Caco-2 (cell line): Measurements from ENCODE around the gene SPEG. TPM values are rescaled to one million over a fixed set of nuclear protein-coding genes. Genes with fewer than 3 reads are reported as not detected.

ENCODE experiments used
- BruUV-seq: library from RNA; stranded (reverse); fragments of 400-500 nt; replicated peaks from 2 replicates; lab custom pipeline; 2021; lab: Mats Ljungman, UMichigan
- CTCF ChIA-PET: fragments of 300-600 bp; sonication (Branson Sonifier 250); formaldehyde crosslinking; loops from one replicate; lab custom pipeline; 2022; ENCODE audit warnings: antibody characterized with exemption; lab: Charles Lee
- POLR2A ChIA-PET: fragments of 300-600 bp; sonication (Branson Sonifier 250); formaldehyde crosslinking; loops from one replicate; lab custom pipeline; 2022; ENCODE audit warnings: antibody characterized with exemption; lab: Charles Lee
- DNase-seq, 2 experiments: peaks; one replicate each; pipeline versions ENCODE4 v3.0.0 to v3.0.0-alpha.2; 2020 to 2022
- H3K27me3 ChIP-seq: replicated peaks from 2 replicates; pipeline ENCODE4 v1.6.0; 2011; ENCODE audit warnings: low read length; ENCODE audit not compliant: control insufficient read depth, insufficient read depth
- H3K36me3 ChIP-seq: 2 replicates; pipeline ENCODE4 v1.5.1; 2011; ENCODE audit warnings: low read length; ENCODE audit not compliant: control insufficient read depth, insufficient read depth
- H3K4me1 ChIP-seq: fragments of 250-450 bp; sonication (Bioruptor Pico); 2 replicates; pipeline ENCODE4 v1.5.1; 2020; ENCODE audit warnings: mild to moderate bottlenecking
- H3K4me3 ChIP-seq: 2 replicates; pipeline ENCODE4 v1.5.1; 2011; ENCODE audit warnings: low read depth, mild to moderate bottlenecking, control low read depth, low read length
- H3K9me3 ChIP-seq: fragments of 250-450 bp; sonication (Bioruptor Pico); 2 replicates; pipeline ENCODE4 v1.5.1; 2020; ENCODE audit warnings: mild to moderate bottlenecking, moderate library complexity
- H3K27ac Mint-ChIP-seq: one replicate; pipeline ENCODE4 v1.8.0; 2022; ENCODE audit warnings: mixed read lengths; ENCODE audit not compliant: unreplicated experiment
- H3K27me3 Mint-ChIP-seq: one replicate; pipeline ENCODE4 v1.8.0; 2022; ENCODE audit warnings: mixed read lengths; ENCODE audit not compliant: insufficient read depth, unreplicated experiment
- H3K36me3 Mint-ChIP-seq: one replicate; pipeline ENCODE4 v1.8.0; 2022; ENCODE audit warnings: mild to moderate bottlenecking, mixed read lengths; ENCODE audit not compliant: insufficient read depth, unreplicated experiment
- H3K4me1 Mint-ChIP-seq: one replicate; pipeline ENCODE4 v1.8.0; 2022; ENCODE audit warnings: low read depth, mixed read lengths; ENCODE audit not compliant: unreplicated experiment
- H3K4me3 Mint-ChIP-seq: one replicate; pipeline ENCODE4 v1.8.0; 2022; ENCODE audit warnings: mild to moderate bottlenecking, moderate library complexity, mixed read lengths; ENCODE audit not compliant: unreplicated experiment
- H3K9me3 Mint-ChIP-seq: one replicate; pipeline ENCODE4 v1.8.0; 2022; ENCODE audit warnings: mixed read lengths; ENCODE audit not compliant: unreplicated experiment
- intact Hi-C: fragments of 100-400 bp; cut with micrococcal nuclease; formaldehyde crosslinking; loops from one replicate; pipeline ENCODE4 v1.10.0; 2022; ENCODE audit not compliant: unreplicated experiment
- total RNA-seq: library from RNA; stranded (reverse); gene quantifications from 2 replicates; pipeline ENCODE4 v1.2.3, GENCODE V29; 2022
- TF ChIP-seq, protein P1 (sequence below), 2 experiments: fragments of 200-600 bp in 1 of 2; IDR thresholded peaks; 1 replicate in 1 of 2; 2 replicates in 1 of 2; pipeline versions ENCODE4 v1.5.1 to v1.8.0; 2011 to 2022; ENCODE audit warnings: antibody characterized with exemption in 1 of 2, control low read depth in 1 of 2, inconsistent platforms in 1 of 2, low read depth in 1 of 2, low read length in 1 of 2, mild to moderate bottlenecking in 1 of 2, moderate library complexity in 1 of 2; ENCODE audit not compliant: insufficient read depth in 1 of 2, severe bottlenecking in 1 of 2, unreplicated experiment in 1 of 2

SPEG gene
- total RNA-seq, 1 experiment from 2014 or later = 18.6 TPM

DNA sequence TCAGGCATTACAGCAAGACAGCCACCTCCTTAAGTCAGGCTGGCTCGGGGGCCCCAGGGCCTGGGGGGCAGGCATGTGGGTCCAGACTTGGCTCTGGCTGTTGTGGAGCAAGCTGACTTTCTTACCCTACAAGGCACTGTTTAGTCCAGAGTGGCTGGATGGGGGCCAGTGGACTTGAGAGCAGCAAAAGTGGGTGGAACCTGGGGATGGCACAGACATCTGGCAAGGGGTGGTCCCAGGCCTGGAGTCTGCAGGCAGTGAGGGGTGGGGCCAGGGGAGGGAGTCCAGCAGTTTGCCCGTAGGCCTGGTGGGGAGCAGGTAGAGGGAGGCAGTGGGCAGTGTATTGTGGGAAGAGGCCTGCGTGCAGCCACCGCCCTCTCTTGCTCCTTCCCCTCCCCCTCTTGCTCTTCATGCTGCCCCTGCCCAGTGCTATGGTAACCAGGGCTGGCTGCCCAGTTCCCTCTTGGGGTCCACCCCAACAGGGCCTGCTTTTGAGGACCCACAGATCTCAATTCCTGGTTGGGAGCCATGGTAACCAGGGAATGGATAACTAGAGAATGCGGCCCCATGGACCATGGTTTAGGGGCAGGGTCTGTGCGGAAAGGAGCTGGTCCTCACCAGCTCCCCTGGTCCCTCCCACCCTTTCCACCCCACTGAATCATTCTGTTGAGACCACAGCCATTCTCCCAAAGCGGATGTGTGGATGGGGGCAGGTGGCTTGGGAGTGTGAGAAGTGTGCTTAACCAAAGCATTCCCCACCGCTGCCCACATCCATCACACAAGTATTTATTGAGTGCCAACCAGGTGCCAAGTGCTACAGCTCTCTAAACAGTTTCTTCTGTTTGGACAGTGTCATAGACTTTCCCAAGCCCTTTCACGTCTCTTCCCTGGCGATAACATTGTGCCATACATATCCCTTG, 19.3 kb downstream of the SPEG start:
- H3K27me3 Mint-ChIP-seq = no peaks in the 10 kb centered on the region
- no peak overlapping the region for H3K27ac Mint-ChIP-seq
- ChIA-PET POLR2A (no interaction called here), CTCF (interaction anchor here (1.0 kb wide), 2 partner anchors 42 to 45 kb away, joined by 3 to 5 read pairs; partner anchors contain the start of gene GMPPA)
- H3K4me1 Mint-ChIP-seq = peaks cover 7% of the 10 kb centered on the region
- H3K4me3 Mint-ChIP-seq = no peak overlapping the region
- no peaks in the 10 kb centered on the region for H3K36me3 ChIP-seq
- 0 out of 2 replicates have a peak, but pooled peaks cover 4% of the 10 kb centered on the region for H3K4me1 ChIP-seq
- intact Hi-C loops = no loop called here
- H3K9me3 Mint-ChIP-seq = no peaks in the 10 kb centered on the region
- TF ChIP-seq, protein P1, sequence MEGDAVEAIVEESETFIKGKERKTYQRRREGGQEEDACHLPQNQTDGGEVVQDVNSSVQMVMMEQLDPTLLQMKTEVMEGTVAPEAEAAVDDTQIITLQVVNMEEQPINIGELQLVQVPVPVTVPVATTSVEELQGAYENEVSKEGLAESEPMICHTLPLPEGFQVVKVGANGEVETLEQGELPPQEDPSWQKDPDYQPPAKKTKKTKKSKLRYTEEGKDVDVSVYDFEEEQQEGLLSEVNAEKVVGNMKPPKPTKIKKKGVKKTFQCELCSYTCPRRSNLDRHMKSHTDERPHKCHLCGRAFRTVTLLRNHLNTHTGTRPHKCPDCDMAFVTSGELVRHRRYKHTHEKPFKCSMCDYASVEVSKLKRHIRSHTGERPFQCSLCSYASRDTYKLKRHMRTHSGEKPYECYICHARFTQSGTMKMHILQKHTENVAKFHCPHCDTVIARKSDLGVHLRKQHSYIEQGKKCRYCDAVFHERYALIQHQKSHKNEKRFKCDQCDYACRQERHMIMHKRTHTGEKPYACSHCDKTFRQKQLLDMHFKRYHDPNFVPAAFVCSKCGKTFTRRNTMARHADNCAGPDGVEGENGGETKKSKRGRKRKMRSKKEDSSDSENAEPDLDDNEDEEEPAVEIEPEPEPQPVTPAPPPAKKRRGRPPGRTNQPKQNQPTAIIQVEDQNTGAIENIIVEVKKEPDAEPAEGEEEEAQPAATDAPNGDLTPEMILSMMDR (IDR thresholded peaks at IDR 0.05; ENCODE audit: insufficient read depth in 1 of 2, low read depth in 1 of 2, low read length in 1 of 2, severe bottlenecking in 1 of 2, unreplicated experiment in 1 of 2) = no peak
- H3K36me3 Mint-ChIP-seq = no peaks in the 10 kb centered on the region
- no peak overlapping the region for H3K4me3 ChIP-seq
- H3K9me3 ChIP-seq = no peaks in the 10 kb centered on the region
- H3K27me3 ChIP-seq = no peaks in the 10 kb centered on the region
- DNase-seq = no peak
- no TSS peak for BruUV-seq

DNA sequence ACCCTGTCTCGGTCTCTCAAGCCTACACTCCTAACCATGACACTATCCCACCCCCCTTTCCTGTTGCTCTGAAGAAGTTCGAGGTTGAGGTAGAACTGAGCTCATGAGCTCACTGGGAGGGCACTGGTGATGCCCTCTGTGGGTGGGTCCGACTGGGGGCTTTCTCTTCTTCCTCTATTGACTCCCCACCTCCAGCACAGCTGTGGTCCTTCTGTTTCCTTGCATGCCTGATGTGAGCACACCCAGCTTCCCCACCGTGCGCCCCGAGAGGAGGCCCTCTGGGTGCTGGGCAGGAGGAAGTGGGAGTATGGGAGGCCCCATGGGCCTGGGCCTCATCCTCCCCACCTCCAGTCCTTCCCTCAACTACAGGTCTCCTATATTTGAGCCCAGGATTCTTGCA, 20.9 kb downstream of the SPEG start:
- no peaks in the 10 kb centered on the region for H3K36me3 Mint-ChIP-seq
- H3K4me3 ChIP-seq = no peak overlapping the region
- no peaks in the 10 kb centered on the region for H3K9me3 Mint-ChIP-seq
- H3K4me3 Mint-ChIP-seq = no peak overlapping the region
- H3K4me1 ChIP-seq = 0 out of 2 replicates have a peak, but pooled peaks cover 4% of the 10 kb centered on the region
- H3K27me3 ChIP-seq = no peaks in the 10 kb centered on the region
- H3K27ac Mint-ChIP-seq = no peak overlapping the region
- CTCF ChIA-PET = interaction anchor here (1.2 kb wide), 1 partner anchor 42 kb away, joined by 3 read pairs; no protein-coding TSS in a partner anchor
- H3K4me1 Mint-ChIP-seq = peaks cover 7% of the 10 kb centered on the region
- no peak for DNase-seq
- POLR2A ChIA-PET = no interaction called here
- no TSS peak for BruUV-seq
- no peaks in the 10 kb centered on the region for H3K36me3 ChIP-seq
- no peaks in the 10 kb centered on the region for H3K27me3 Mint-ChIP-seq
- TF ChIP-seq, protein P1 (IDR thresholded peaks at IDR 0.05; ENCODE audit: insufficient read depth in 1 of 2, low read depth in 1 of 2, low read length in 1 of 2, severe bottlenecking in 1 of 2, unreplicated experiment in 1 of 2) = no peak
- no peaks in the 10 kb centered on the region for H3K9me3 ChIP-seq
- intact Hi-C loops = no loop called here

- Mint-ChIP-seq H3K36me3 (no peaks in the 10 kb centered on the region), H3K4me1 (peaks cover 7% of the 10 kb centered on the region), H3K4me3 (no peak overlapping the region), H3K9me3 (no peaks in the 10 kb centered on the region), H3K27me3 (no peaks in the 10 kb centered on the region), H3K27ac (peak overlapping the region; percentile 20)
- intact Hi-C loops = loop anchor here (1.0 kb wide), 1 partner anchor 55 kb away; no protein-coding TSS in a partner anchor
- BruUV-seq = no TSS peak
- H3K27me3 ChIP-seq = no peaks in the 10 kb centered on the region
- CTCF ChIA-PET = interaction anchor here (0.7 to 2.5 kb wide), 12 partner anchors 16 to 120 kb away, joined by 3 to 59 read pairs (median 4); partner anchors contain the start of gene DNPEP
- TF ChIP-seq, protein P1 (IDR thresholded peaks at IDR 0.05; ENCODE audit: insufficient read depth in 1 of 2, low read depth in 1 of 2, low read length in 1 of 2, severe bottlenecking in 1 of 2, unreplicated experiment in 1 of 2) = peak; percentile 49 to 50
- H3K4me3 ChIP-seq = no peak overlapping the region
- H3K4me1 ChIP-seq = 0 out of 2 replicates have a peak, but pooled peaks cover 4% of the 10 kb centered on the region
- H3K9me3 ChIP-seq = no peaks in the 10 kb centered on the region
- peak in 1 of 2 experiments; percentile 45 for DNase-seq
- POLR2A ChIA-PET = no interaction called here
- no peaks in the 10 kb centered on the region for H3K36me3 ChIP-seq
Measured at GRCh38 chr2:219457784-219458369, 23.2 kb downstream of the SPEG start.
